Measurements from ENCODE around the gene ZCCHC3.

DNA sequence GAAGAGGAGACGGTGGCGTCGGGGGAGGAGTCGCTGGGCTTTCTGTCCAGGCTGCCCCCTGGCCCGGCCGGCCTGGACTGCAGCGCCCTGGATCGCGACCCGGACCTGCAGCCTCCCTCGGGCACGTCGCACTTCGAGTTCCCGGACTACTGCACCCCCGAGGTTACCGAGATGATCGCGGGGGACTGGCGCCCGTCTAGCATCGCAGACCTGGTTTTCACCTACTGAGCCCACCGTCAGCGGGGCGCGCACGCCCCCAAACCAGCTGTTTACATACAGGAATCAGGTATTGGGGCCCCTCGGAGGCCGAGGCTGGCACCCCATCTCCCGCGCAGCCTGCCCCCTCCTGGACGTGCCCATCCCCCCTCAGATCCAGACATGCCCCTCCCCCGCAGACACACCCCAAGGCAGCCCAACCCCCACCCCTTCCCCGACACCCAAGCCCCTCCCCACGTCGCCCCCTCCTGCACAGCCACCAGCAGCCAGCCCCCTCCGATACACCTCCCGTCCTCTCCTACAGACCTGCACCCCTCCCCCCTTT, 29.3 kb downstream of the ZCCHC3 start:
- TF ChIP-seq POLR2A (IDR thresholded peaks at IDR 0.05) = no peak
- TF ChIP-seq, protein P1, sequence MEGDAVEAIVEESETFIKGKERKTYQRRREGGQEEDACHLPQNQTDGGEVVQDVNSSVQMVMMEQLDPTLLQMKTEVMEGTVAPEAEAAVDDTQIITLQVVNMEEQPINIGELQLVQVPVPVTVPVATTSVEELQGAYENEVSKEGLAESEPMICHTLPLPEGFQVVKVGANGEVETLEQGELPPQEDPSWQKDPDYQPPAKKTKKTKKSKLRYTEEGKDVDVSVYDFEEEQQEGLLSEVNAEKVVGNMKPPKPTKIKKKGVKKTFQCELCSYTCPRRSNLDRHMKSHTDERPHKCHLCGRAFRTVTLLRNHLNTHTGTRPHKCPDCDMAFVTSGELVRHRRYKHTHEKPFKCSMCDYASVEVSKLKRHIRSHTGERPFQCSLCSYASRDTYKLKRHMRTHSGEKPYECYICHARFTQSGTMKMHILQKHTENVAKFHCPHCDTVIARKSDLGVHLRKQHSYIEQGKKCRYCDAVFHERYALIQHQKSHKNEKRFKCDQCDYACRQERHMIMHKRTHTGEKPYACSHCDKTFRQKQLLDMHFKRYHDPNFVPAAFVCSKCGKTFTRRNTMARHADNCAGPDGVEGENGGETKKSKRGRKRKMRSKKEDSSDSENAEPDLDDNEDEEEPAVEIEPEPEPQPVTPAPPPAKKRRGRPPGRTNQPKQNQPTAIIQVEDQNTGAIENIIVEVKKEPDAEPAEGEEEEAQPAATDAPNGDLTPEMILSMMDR (IDR thresholded peaks at IDR 0.05) = no peak
- no peak for TF ChIP-seq POLR2AphosphoS5 (IDR thresholded peaks at IDR 0.05)
- no peak for TF ChIP-seq EP300 (IDR thresholded peaks at IDR 0.05)
